Vagina (tissue), 2 donors: Measurements from ENCODE around the gene KMT2E. TPM values are rescaled to one million over a fixed set of nuclear protein-coding genes. Genes with fewer than 3 reads are reported as not detected.
A peak's percentile ranks its signal among the peaks of the same experiment; 100 is the strongest.

Experiments
- DNase-seq, 2 donors: peaks; one replicate each; pipeline ENCODE4 v3.0.0-alpha.2; 2017; ENCODE audit errors: extremely low spot score in 2 of 2
- H3K27ac ChIP-seq: fragments of 200-600 bp; sonication (generic); one replicate; pipeline ENCODE4 v1.5.1; 2019
- H3K27me3 ChIP-seq: fragments of 200-600 bp; sonication (generic); one replicate; pipeline ENCODE4 v1.5.1; 2019
- H3K36me3 ChIP-seq, 2 donors: fragments of 200-600 bp; sonication (generic); one replicate each; pipeline ENCODE4 v1.5.1; 2017 to 2019
- H3K4me1 ChIP-seq: fragments of 200-600 bp; sonication (generic); one replicate; pipeline ENCODE4 v1.5.1; 2019
- H3K4me3 ChIP-seq, 2 donors: fragments of 200-600 bp; sonication (generic); 1 replicate in 1 of 2; 2 replicates in 1 of 2; pipeline ENCODE4 v1.5.1; 2016 to 2019
- H3K9me3 ChIP-seq: fragments of 200-600 bp; sonication (generic); one replicate; pipeline ENCODE4 v1.5.1; 2019
- CTCF ChIP-seq, 3 experiments: fragments of 450-650 bp in 2 of 3; fragments of 200-600 bp in 1 of 3; sonication (generic) in 1 of 3; IDR thresholded peaks; one replicate each; pipeline ENCODE4 v1.5.1; 2017 to 2019; ENCODE audit warnings: antibody characterized with exemption in 3 of 3, mild to moderate bottlenecking in 2 of 3, moderate library complexity in 2 of 3
- POLR2A ChIP-seq, 2 donors: fragments of 450-650 bp; IDR thresholded peaks; one replicate each; pipeline ENCODE4 v1.6.1; 2017; ENCODE audit warnings: antibody characterized with exemption in 2 of 2, mild to moderate bottlenecking in 2 of 2, moderate library complexity in 2 of 2
- POLR2AphosphoS5 ChIP-seq, 2 donors: sonication (generic); formaldehyde crosslinking; IDR thresholded peaks; one replicate each; pipeline ENCODE4 v1.9.0; 2017; ENCODE audit warnings: antibody characterized with exemption in 2 of 2, mild to moderate bottlenecking in 2 of 2, low read depth in 1 of 2; ENCODE audit not compliant: insufficient read depth in 1 of 2
- intact Hi-C: fragments of 100-400 bp; cut with DNase I; formaldehyde crosslinking; loops from one replicate; pipeline ENCODE4 v1.15.1; 2023
- total RNA-seq: library from RNA; depleted of rRNA; stranded (reverse); fragments of >200 nt; gene quantifications from one replicate; pipeline ENCODE4 v1.2.3, GENCODE V29; 2016

The KMT2E gene
- total RNA-seq, 1 donor from 2014 or later = 98.7 TPM

GRCh38 chr7:104983076-104983577, 30.9 kb upstream of the KMT2E start:
- intact Hi-C loops = loop anchor here (5.0 kb wide), 1 partner anchor 34 kb away; no protein-coding TSS in a partner anchor
- peaks cover 81% of the 10 kb centered on the region for H3K4me1 ChIP-seq

GRCh38 chr7:104983578-104984539, 30.1 kb upstream of the KMT2E start:
- intact Hi-C loops = loop anchor here (5.0 kb wide), 1 partner anchor 33 kb away; no protein-coding TSS in a partner anchor
- Histone ChIP-seq H3K36me3 (no peaks in the 10 kb centered on the region), H3K27ac (peak overlapping the region; percentile 97), H3K9me3 (no peaks in the 10 kb centered on the region), H3K4me3 (peak overlapping the region; percentile 57 to 66), H3K4me1 (peaks cover 73% of the 10 kb centered on the region), H3K27me3 (no peaks in the 10 kb centered on the region)
- DNase-seq = peak in 1 of 2 donors; percentile 93
- peak in 1 of 2 donors; percentile 45 for TF ChIP-seq POLR2A (IDR thresholded peaks at IDR 0.05)
- TF ChIP-seq CTCF (IDR thresholded peaks at IDR 0.05) = peak in 2 of 3 experiments; percentile 49 to 53
- TF ChIP-seq POLR2AphosphoS5 (IDR thresholded peaks at IDR 0.05; ENCODE audit: insufficient read depth in 1 of 2, low read depth in 1 of 2) = peak; percentile 88 to 99

More at GRCh38 chr7:104983076-104983577, 30.9 kb upstream of the KMT2E start:
- Histone ChIP-seq H3K36me3 (no peaks in the 10 kb centered on the region), H3K27ac (peak overlapping the region; percentile 97), H3K4me3 (peak overlapping the region; percentile 57 to 66), H3K9me3 (no peaks in the 10 kb centered on the region), H3K27me3 (no peaks in the 10 kb centered on the region)
- no peak for DNase-seq
- no peak for TF ChIP-seq POLR2AphosphoS5 (IDR thresholded peaks at IDR 0.05; ENCODE audit: insufficient read depth in 1 of 2, low read depth in 1 of 2)
- TF ChIP-seq CTCF (IDR thresholded peaks at IDR 0.05) = no peak
- TF ChIP-seq POLR2A (IDR thresholded peaks at IDR 0.05) = no peak

GRCh38 chr7:104984585-104985258, 29.3 kb upstream of the KMT2E start:
- H3K9me3 ChIP-seq = no peaks in the 10 kb centered on the region
- H3K4me1 ChIP-seq = peaks cover 65% of the 10 kb centered on the region
- peak overlapping the region; percentile 57 to 66 for H3K4me3 ChIP-seq
- intact Hi-C loops = loop anchor here (5.0 kb wide), 1 partner anchor 33 kb away; no protein-coding TSS in a partner anchor
- DNase-seq = no peak
- H3K36me3 ChIP-seq = no peaks in the 10 kb centered on the region
- TF ChIP-seq POLR2A (IDR thresholded peaks at IDR 0.05) (no peak), CTCF (IDR thresholded peaks at IDR 0.05) (no peak), POLR2AphosphoS5 (IDR thresholded peaks at IDR 0.05; ENCODE audit: insufficient read depth in 1 of 2, low read depth in 1 of 2) (no peak)
- H3K27ac ChIP-seq = peak overlapping the region; percentile 97
- no peaks in the 10 kb centered on the region for H3K27me3 ChIP-seq

- Histone ChIP-seq H3K4me1 (peaks cover 60% of the 10 kb centered on the region), H3K9me3 (no peaks in the 10 kb centered on the region), H3K27ac (peak overlapping the region; percentile 97), H3K27me3 (no peaks in the 10 kb centered on the region), H3K4me3 (no peak overlapping the region), H3K36me3 (no peaks in the 10 kb centered on the region)
- no peak for DNase-seq
- TF ChIP-seq POLR2A (IDR thresholded peaks at IDR 0.05) = no peak
- TF ChIP-seq CTCF (IDR thresholded peaks at IDR 0.05) = no peak
- no peak for TF ChIP-seq POLR2AphosphoS5 (IDR thresholded peaks at IDR 0.05; ENCODE audit: insufficient read depth in 1 of 2, low read depth in 1 of 2)
- intact Hi-C loops = no loop called here
Observed at GRCh38 chr7:104985259-104985617, 28.8 kb upstream of the KMT2E start.
